ENCODE measurements around the gene EXOSC7.
"Not testable (repeated sequence)": the region's sequence is repeated elsewhere in the genome, so short reads cannot be mapped to it uniquely, and the experiment has no call there.

Gene EXOSC7

GRCh38 chr3:44932271-44932670 is 43.8 kb upstream of the EXOSC7 start:
- CTCF ChIA-PET = interaction anchor here (1.3 kb wide), 1 partner anchor 18 kb away, joined by 4 read pairs; no protein-coding TSS in a partner anchor
- no peak for DNase-seq (ENCODE audit: extremely low spot score)
- TF ChIP-seq, protein P1, sequence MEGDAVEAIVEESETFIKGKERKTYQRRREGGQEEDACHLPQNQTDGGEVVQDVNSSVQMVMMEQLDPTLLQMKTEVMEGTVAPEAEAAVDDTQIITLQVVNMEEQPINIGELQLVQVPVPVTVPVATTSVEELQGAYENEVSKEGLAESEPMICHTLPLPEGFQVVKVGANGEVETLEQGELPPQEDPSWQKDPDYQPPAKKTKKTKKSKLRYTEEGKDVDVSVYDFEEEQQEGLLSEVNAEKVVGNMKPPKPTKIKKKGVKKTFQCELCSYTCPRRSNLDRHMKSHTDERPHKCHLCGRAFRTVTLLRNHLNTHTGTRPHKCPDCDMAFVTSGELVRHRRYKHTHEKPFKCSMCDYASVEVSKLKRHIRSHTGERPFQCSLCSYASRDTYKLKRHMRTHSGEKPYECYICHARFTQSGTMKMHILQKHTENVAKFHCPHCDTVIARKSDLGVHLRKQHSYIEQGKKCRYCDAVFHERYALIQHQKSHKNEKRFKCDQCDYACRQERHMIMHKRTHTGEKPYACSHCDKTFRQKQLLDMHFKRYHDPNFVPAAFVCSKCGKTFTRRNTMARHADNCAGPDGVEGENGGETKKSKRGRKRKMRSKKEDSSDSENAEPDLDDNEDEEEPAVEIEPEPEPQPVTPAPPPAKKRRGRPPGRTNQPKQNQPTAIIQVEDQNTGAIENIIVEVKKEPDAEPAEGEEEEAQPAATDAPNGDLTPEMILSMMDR (IDR thresholded peaks at IDR 0.05; ENCODE audit: control extremely low read depth, extremely low read depth, low read depth, missing control alignments) = no peak
- POLR2A ChIA-PET = no interaction called here

DNA sequence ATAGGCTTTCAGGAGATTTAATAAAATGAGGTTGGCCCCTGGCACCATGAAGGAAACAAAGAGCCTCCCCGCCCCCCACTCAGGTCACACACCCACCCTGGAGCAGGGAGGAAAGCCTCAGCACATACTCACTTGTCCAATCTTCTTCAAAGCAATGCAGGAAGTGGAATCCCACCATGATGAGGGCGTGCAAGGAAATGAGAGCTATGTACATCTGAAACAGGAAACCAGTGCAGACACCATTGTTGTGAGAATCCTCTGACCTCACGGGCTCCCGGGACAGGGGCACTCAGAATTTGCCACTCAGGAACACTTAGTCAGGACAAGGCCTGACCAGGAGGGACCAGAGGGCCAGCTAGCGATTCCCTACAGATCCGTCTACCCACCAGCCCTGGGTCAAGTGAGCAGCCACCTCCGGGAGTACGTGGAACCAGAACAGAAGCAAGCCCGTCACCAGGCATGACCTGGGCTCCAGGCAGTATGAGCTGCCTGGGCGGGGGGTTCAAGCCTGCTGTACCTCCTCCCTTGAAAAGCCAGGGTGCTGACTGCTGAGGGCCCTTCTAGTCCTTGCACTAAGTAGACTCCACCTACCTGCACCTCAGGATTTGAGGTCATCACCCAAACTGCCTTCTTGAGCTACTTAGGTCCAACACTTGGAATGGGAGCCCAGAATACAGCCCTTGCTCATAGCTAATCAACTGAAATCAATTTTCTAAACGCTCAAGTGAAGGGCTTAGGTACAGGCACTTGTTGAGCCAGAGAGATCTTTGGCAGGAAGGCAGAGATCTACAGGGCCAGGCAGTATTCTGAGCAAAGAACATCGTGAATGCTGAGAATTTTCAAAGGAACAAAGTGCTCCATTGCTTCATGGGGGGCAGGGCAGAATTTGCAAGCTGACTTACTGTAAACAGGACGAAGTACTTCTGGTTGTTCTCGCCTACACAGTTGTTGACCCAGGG is 42.8 kb upstream of the EXOSC7 start:
- POLR2A ChIA-PET = no interaction called here
- TF ChIP-seq, protein P1 (IDR thresholded peaks at IDR 0.05; ENCODE audit: control extremely low read depth, extremely low read depth, low read depth, missing control alignments) = no peak
- DNase-seq (ENCODE audit: extremely low spot score) = no peak
- CTCF ChIA-PET = interaction anchor here (1.0 to 2.2 kb wide), 3 partner anchors 9 to 19 kb away, joined by 3 to 7 read pairs (median 5); no protein-coding TSS in a partner anchor

DNA sequence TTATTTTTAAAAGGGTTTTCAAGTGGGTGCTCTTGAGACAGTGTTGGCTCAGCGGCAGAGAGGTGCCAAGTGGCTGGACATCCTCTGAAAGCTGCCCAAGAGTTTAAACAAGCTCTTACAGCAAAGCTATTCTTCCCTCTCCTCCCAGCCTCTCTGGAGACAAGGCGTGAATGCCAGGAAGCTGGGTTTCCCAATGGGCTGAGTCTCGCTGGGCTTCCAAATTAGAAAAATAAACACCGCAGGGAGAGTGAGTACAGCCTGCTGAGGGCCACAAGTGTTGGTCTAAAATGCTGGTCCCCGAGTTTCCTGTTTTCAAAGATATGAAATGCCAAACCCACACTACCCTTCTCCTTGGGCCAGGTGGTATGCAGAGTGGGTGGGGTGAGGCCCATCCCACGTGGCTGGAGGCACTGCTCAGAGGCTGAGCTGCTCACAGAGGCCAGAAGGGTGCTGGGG is 36.4 kb upstream of the EXOSC7 start:
- no peak for DNase-seq (ENCODE audit: extremely low spot score)
- ChIA-PET CTCF (no interaction called here), POLR2A (no interaction called here)
- TF ChIP-seq, protein P1 (IDR thresholded peaks at IDR 0.05; ENCODE audit: control extremely low read depth, extremely low read depth, low read depth, missing control alignments) = no peak

- TF ChIP-seq, protein P1 (IDR thresholded peaks at IDR 0.05; ENCODE audit: control extremely low read depth, extremely low read depth, low read depth, missing control alignments) = no peak
- ChIA-PET CTCF (interaction anchor here (1.0 to 1.6 kb wide), 2 partner anchors 13 to 15 kb away, joined by 3 to 4 read pairs; no protein-coding TSS in a partner anchor), POLR2A (no interaction called here)
- DNase-seq (ENCODE audit: extremely low spot score) = no peak
Observed at GRCh38 chr3:44942202-44942921, 33.7 kb upstream of the EXOSC7 start.

DNA sequence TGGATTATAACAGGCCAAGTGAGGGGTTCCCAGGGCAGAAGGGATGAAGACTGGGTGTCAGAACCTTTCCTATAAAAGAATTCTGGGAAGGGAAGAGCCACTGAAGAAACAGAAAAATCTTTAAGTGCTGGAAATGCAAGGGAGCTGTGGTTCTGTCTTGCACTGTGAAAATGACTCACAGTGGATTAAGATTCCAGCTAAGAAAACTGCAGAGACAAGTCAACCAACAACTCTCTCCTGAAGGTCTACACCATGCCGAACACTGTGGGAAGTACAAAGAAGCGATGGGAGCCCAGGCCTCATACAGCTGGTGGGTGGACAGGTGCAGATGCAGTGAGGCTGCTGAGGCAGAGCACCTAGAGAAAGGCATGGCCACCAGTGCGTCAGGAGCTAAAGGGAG is 27.8 kb upstream of the EXOSC7 start:
- ChIA-PET POLR2A (no interaction called here), CTCF (interaction anchor here (1.5 kb wide), 1 partner anchor 34 kb away, joined by 3 read pairs; no protein-coding TSS in a partner anchor)
- peak; percentile 5 for DNase-seq (ENCODE audit: extremely low spot score)
- TF ChIP-seq, protein P1 (IDR thresholded peaks at IDR 0.05; ENCODE audit: control extremely low read depth, extremely low read depth, low read depth, missing control alignments) = no peak

DNA sequence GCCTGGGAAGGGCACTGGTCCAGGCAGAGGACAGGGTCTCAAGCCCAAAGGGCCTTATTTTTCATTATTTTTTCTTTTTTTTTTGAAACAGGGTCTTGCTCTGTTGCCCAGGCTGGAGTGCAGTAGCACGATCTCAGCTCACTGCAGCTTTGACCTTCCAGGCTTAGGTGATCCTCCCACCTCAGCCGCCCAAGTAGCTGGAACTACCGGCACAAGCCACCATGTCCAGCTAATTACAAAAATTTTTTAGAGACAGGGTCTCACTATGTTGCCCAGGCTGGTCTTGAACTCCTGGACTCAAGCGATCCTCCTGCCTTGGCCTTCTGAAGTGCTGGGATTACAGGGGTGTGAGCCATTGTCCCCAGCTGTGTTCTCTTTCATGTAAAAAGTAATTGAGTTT is 26.3 kb upstream of the EXOSC7 start:
- DNase-seq (ENCODE audit: extremely low spot score); CTCF ChIA-PET: not testable (repeated sequence)

More for the DNA sequence above, 26.3 kb upstream of the EXOSC7 start:
- POLR2A ChIA-PET = not testable (repeated sequence)
